ENCODE results near the gene COL4A1. TPM values are rescaled to one million over a fixed set of nuclear protein-coding genes. Genes with fewer than 3 reads are reported as not detected.
A peak's percentile ranks its signal among the peaks of the same experiment; 100 is the strongest.

COL4A1 gene
- total and polyA plus RNA-seq, 11 donors, result 52.6 to 428 (median 184) TPM

- Histone ChIP-seq H3K4me1 (peaks cover 9 to 79% (median 56%) of the 10 kb centered on the region in 12 donors), H3K27ac (peak overlapping the region in 11 of 12 donors; percentile 8 to 88 (median 39)), H3K4me3 (no peak overlapping the region), H3K27me3 (no peaks in the 10 kb centered on the region), H3K36me3 (no peaks in the 10 kb centered on the region), H3K9me3 (no peaks in the 10 kb centered on the region)
- ATAC-seq (no peak), DNase-seq (no peak)
- 70 to 77% (median 74%) methylated on average over 12 of the region's 12 CpGs for WGBS, 4 donors
- intact Hi-C loops (cut with DNase I), result loop anchor here in 6 of 10 donors (2.0 to 10.0 kb wide), 5 partner anchors 76 to 329 kb away; no protein-coding TSS in a partner anchor
- no peak for TF ChIP-seq POLR2A (IDR thresholded peaks at IDR 0.05)
- no peak for TF ChIP-seq CTCF (IDR thresholded peaks at IDR 0.05)
Measured at GRCh38 chr13:110225609-110226574, 81.1 kb downstream of the COL4A1 start.

- H3K4me3 ChIP-seq, result no peak overlapping the region
- no peak for DNase-seq
- peaks cover 9 to 88% (median 65%) of the 10 kb centered on the region in 12 donors for H3K4me1 ChIP-seq
- no peak for TF ChIP-seq CTCF (IDR thresholded peaks at IDR 0.05)
- TF ChIP-seq POLR2A (IDR thresholded peaks at IDR 0.05), result no peak
- no peaks in the 10 kb centered on the region for H3K36me3 ChIP-seq
- WGBS, 4 donors, result 89 to 92% (median 90%) methylated on average over 11 of the region's 11 CpGs
- intact Hi-C loops (cut with DNase I), result loop anchor here in 6 of 10 donors (2.0 to 10.0 kb wide), 5 partner anchors 77 to 330 kb away; no protein-coding TSS in a partner anchor
- no peaks in the 10 kb centered on the region for H3K9me3 ChIP-seq
- H3K27ac ChIP-seq, result peak overlapping the region in 5 of 12 donors; percentile 6 to 88 (median 20)
- ATAC-seq, result no peak
- H3K27me3 ChIP-seq, result no peaks in the 10 kb centered on the region
Measured at GRCh38 chr13:110225003-110225402, 82.0 kb downstream of the COL4A1 start.

GRCh38 chr13:110224519-110224918, 82.4 kb downstream of the COL4A1 start:
- Histone ChIP-seq H3K36me3 (no peaks in the 10 kb centered on the region), H3K4me3 (no peak overlapping the region), H3K9me3 (no peaks in the 10 kb centered on the region), H3K27ac (peak overlapping the region in 5 of 12 donors; percentile 20 to 88 (median 21)), H3K27me3 (no peaks in the 10 kb centered on the region), H3K4me1 (peaks cover 9 to 86% (median 64%) of the 10 kb centered on the region in 12 donors)
- no peak for DNase-seq
- intact Hi-C loops (cut with DNase I), result loop anchor here in 9 of 10 donors (2.0 to 10.0 kb wide), 7 partner anchors 188 to 330 kb away; no protein-coding TSS in a partner anchor
- ATAC-seq, result no peak
- 69 to 79% (median 77%) methylated on average over 8 of the region's 8 CpGs for WGBS, 4 donors
- TF ChIP-seq CTCF (IDR thresholded peaks at IDR 0.05), result no peak
- no peak for TF ChIP-seq POLR2A (IDR thresholded peaks at IDR 0.05)

All from heart left ventricle (tissue), 16 donors.